GM13977 (cell line): ENCODE data around the gene GDA.

Source experiments
- DNase-seq: peaks from one replicate; pipeline ENCODE4 v3.0.0; 2012; ENCODE audit warnings: low spot score
- in situ Hi-C: fragments of 300-500 bp; cut with MboI; formaldehyde crosslinking; loops from one replicate; pipeline ENCODE4 v1.12.0; 2022; ENCODE audit warnings: low sequenced_read_pairs, low pct_unique_long_range_greater_than_20kb, mixed read lengths, inconsistent platforms; ENCODE audit not compliant: unreplicated experiment
- TF ChIP-seq, protein P1 (sequence below): IDR thresholded peaks from 2 replicates; pipeline ENCODE4 v1.5.1; 2012; ENCODE audit warnings: mild to moderate bottlenecking, control low read depth; ENCODE audit not compliant: insufficient read depth; ENCODE audit errors: extremely low read depth, missing control alignments

Gene GDA

DNA sequence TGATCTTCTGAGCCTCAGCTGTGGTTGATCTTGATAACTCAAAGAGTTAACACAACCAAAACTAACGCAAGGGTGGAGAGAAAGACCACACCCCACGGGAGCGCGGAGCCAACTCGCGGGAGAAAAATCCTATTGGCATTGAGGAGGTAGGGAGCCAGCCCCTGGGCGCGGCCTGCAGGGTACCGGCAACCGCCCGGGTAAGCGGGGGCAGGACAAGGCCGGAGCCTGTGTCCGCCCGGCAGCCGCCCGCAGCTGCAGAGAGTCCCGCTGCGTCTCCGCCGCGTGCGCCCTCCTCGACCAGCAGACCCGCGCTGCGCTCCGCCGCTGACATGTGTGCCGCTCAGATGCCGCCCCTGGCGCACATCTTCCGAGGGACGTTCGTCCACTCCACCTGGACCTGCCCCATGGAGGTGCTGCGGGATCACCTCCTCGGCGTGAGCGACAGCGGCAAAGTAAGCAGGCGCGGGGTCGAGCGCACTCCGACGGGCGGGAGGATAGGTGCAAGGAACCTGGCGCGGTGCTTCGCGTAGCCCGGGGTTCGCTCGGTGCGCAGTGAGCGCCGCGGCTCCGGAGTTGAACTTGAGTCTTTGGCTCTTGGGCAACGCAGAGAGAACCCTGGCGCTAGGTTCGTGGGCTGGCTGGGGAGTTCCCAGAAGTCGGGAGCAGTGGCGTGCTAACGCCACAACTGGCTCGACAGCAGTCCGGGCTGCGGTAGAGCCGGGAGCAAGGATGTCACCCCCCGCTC, at the start of gene GDA:
GDA (plus strand) TSS at position 210 of the 745 bp plus-strand sequence; CDS start at position 330, 120 bp downstream.
- in situ Hi-C loops = no loop called here
- DNase-seq = no peak
- TF ChIP-seq, protein P1, sequence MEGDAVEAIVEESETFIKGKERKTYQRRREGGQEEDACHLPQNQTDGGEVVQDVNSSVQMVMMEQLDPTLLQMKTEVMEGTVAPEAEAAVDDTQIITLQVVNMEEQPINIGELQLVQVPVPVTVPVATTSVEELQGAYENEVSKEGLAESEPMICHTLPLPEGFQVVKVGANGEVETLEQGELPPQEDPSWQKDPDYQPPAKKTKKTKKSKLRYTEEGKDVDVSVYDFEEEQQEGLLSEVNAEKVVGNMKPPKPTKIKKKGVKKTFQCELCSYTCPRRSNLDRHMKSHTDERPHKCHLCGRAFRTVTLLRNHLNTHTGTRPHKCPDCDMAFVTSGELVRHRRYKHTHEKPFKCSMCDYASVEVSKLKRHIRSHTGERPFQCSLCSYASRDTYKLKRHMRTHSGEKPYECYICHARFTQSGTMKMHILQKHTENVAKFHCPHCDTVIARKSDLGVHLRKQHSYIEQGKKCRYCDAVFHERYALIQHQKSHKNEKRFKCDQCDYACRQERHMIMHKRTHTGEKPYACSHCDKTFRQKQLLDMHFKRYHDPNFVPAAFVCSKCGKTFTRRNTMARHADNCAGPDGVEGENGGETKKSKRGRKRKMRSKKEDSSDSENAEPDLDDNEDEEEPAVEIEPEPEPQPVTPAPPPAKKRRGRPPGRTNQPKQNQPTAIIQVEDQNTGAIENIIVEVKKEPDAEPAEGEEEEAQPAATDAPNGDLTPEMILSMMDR = no peak

DNA sequence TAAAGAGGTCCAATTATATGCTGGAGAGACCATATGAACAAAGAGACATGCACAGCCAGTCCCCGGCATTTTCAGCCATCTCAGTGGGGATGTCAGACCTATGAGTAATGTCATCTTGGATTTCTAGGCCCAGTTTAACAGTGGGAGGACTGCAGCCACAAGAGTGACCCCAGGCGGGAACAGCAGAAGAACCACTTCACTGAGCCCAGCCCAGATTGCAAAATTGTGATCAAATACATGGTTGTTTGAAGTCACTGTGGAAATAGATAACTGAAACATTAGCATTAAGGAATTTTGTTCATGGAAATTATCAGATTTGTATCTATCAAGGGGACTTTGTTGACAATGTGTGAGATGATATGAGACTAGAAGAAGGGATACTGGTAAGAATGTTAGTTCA, 46.7 kb upstream of the GDA start:
- in situ Hi-C loops = no loop called here
- TF ChIP-seq, protein P1 = no peak
- no peak for DNase-seq

DNA sequence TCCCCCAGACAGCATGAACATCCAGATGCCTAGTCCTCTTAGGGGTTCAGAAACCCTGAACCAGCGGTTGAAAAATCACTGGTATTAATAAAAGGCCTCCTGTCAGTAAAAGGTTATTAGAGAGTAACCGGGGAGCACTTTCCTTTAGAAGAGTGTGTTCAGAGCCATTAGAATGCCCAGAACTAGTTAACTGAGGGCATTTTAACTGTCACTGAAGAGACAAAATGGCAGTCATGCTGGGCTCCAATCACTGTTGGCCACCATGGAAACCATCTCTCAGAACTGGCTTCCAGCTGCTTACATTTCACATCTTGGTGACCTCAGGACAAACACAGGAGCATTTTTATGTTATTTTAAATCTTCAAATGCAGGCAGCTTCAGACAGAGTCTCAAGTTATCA, 36.2 kb upstream of the GDA start:
- DNase-seq = no peak
- TF ChIP-seq, protein P1 = no peak
- in situ Hi-C loops = no loop called here

DNA sequence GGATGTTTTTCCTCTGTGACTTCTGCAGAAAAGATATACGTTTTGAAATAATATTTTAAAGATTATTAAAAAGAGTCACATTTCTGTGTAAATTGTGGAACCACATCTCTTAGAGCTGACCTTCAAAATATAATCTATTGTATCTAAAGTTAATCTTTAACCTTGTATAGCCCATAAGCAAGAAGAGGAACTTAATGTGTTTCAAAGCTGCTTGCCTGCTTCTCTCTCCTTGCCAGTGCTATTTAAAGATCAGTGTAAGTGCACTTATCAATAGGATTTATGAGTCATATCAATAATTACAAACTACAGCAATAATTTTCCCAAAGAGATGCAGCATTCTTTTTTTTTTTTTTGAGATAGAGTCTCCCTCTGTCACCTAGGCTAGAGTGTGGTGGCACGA, 29.4 kb upstream of the GDA start:
- TF ChIP-seq, protein P1 = no peak
- no peak for DNase-seq
- in situ Hi-C loops = no loop called here

DNA sequence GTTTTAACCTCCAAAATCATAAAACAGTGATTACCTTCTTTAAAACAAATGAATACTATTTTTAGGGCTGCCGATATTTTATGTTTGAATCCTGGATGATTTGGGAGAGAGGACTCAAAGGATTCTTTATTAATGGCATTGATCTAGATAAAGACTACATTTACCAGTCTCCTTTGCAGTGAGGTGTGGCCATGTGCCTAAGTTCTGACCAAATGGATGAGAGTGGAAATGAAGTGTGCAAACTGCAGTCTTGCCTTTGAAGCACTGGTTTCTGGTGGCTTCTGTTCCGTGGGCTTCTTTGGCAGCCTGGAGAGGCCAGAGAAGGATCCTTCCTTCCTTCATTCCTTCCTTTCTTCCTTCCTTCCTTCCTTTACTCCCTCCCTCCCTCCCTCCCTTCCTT, 24.3 kb upstream of the GDA start:
- no peak for DNase-seq
- in situ Hi-C loops = no loop called here
- TF ChIP-seq, protein P1 = no peak

DNA sequence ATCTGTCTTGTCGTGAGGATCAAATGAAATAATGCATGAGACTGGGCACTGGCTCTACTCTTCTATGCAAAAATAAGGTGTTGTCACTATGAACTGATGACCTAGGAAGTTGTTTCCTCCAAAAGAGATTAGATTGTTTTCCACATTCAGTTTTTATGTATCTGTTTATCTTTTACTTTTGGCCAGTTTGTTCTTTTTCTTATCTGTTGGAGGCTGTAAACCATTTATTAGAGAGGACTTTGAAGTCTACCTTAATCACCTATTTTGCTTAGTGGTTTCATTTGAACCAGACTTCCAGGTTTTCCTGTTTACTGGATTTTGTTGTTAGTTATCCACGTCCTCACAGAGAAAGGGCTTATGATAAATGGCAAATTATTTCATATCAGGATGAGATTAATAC, 21.5 kb upstream of the GDA start:
- no peak for DNase-seq
- TF ChIP-seq, protein P1 = no peak
- in situ Hi-C loops = no loop called here
